GM21423 (cell line): ENCODE data around the gene FLNB.
"Not testable (repeated sequence)": the region's sequence is repeated elsewhere in the genome, so short reads cannot be mapped to it uniquely, and the experiment has no call there.

Experiments
- ATAC-seq: cut with Tn5 transposase; IDR thresholded peaks from one replicate; pipeline ENCODE4 v1.9.1; 2021; ENCODE audit warnings: mild to moderate bottlenecking, moderate library complexity; ENCODE audit not compliant: unreplicated experiment

The FLNB gene

DNA sequence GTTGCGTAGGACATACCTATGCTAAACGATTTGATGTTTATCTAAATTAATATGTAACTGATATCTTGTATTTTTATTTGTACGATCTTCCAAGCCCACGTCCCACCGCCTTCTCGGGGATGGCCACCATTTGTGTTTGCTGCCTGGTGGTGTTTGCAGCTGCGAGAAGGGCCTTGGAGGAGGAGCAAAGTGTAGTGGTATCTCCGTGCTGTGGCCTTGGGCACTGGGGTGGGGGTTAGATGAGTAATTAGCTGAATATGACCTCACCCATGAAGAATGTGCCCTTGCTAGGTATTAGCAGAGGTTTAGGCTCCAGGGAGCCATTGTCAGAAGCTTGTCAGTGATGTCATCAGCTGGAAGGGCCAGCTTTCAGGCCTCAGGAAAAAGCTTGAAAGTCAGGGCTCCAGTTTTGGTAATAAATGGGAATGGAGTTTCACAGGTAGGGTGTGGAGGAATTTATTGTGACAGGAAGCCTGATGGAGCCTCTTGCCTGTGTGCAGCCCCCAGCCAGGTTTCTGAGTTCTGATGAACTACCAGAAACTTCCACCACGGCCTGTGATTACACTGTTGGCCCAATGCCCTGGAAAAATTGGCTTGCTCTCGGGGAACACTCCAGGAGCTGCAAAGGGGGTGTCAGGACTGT is 41.0 kb downstream of the FLNB start:
- no peak for ATAC-seq

GRCh38 chr3:58051196-58051595 is 43.0 kb downstream of the FLNB start:
- no peak for ATAC-seq

GRCh38 chr3:58051658-58052261 is 43.5 kb downstream of the FLNB start:
- ATAC-seq: not testable (repeated sequence)

GRCh38 chr3:58052373-58053273 is 44.4 kb downstream of the FLNB start:
- ATAC-seq: peak; percentile 48

DNA sequence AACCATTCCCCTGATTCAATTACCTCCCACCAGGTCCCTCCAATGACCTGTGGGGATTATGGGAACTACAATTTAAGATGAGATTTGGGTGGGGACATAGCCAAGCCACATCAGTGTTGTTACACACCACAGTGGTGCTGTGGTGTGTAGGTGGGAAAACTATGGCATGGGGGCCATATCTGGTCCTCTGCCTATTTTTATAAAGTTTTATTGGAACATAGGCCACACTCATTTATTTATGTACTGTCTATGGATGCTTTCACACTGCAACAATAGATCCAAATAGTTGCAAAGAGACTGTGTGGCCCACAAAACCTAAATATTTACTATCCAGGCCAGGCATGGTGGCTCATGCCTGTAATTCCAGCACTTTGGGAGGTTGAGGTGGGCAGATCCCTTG is 46.4 kb downstream of the FLNB start:
- ATAC-seq: no peak

GRCh38 chr3:58055314-58055713 is 47.1 kb downstream of the FLNB start:
- ATAC-seq: no peak

DNA sequence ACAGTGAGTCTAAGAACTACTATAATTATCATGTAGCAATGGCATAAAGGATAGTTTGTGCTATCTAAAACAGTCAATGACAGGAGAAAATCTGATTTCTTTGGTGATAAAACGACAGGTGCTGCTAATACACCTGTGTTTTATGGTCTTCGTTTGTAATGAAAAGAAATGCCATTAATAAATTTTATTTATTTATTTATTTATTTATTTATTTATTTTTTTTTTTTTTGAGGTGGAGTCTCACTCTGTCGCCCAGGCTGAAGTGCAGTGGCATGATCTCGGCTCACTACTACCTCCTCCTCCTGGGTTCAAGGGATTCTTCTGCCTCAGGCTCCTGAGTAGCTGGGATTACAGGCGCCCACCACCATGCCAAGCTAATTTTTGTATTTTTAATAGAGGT is 47.7 kb downstream of the FLNB start:
- not testable (repeated sequence) for ATAC-seq

DNA sequence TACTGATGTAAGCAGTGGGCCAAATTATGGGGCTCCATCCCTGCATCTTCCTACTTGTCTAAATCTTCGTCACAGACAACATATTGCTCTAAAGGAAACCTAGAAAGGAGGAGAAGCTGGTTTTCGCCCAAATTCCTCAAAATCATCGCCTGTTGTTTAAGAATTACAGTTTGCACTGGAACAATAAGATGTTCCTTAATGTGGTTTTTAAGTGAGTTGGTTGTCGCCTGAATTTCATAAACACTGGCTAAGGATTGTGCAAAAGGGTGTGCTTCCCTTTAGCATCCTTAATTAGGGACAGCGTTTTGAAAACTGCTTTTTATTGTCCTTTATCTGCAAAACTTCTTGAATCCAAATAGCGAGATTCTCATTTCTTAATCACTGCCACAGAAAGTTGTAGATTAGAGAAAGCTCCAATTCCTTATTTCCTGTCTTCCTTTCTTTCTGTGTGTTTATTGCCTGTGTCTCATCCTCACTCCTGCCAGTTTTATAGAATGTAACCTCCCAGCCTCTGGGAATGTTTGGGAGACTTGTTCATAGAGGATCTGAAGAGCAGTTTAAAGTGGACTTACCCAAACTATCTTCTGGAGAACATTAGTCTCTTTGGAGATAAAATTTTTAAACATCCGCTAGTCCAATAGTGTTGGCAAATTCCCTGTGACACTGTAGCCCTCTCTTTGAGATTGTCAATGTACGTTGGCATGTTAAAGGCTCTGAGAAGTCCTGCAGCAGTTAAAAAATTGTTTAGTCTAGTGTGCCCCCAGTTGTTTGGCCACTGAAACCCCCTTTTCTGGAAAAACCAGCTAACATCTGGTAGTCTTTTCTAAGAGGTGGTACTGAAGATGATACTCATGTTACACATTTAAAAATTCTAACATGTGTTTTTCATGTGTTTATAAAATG is 50.4 kb downstream of the FLNB start:
- no peak for ATAC-seq

GRCh38 chr3:58059349-58060321 is 51.4 kb downstream of the FLNB start:
- no peak for ATAC-seq

DNA sequence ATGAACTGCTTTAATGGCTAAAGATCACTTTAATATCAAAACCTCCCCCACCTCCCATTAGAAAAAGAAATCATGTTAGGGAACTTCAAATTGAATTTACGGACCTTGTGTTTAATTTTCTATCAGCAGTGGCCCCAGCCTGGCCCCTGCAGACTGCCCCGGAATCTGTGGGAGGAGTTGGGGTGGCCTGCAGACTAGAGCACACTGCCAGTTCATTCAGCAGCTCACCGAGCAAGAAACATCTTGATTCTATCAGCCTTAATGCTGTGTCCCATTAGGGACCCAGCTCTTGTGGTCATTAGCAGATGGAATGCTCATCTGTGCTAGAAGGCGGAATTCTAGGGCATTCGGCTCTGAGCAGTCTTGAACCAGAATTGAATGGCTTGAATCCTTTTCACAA is 54.2 kb downstream of the FLNB start:
- no peak for ATAC-seq

GRCh38 chr3:58063022-58063815 is 55.0 kb downstream of the FLNB start:
- ATAC-seq: no peak

- ATAC-seq: no peak
Observed at GRCh38 chr3:58064923-58065638, 56.9 kb downstream of the FLNB start.

DNA sequence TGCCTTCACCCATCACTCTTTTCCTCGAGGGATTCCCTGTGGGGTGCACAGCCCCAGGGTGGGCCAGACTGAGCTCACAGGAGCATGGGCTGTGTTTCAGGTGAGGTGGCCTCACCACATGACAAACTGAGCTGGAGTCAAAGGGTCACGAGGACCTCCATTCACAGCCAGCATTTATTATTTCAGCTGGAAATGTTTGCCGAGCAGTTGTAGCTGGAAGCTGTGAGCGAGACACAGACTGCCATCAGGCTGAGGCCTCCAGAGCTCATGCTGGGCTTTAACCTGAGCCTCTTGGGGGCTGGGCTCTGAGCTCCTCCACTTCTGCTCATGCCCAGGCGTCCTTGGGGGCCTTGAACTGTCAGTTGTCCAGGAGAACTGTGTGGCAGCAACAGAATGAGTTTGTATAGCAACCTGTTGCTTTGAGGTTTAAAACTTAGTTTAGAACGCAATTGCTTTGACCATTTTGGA is 57.5 kb downstream of the FLNB start:
- ATAC-seq: no peak

GRCh38 chr3:58066842-58067241 is 58.6 kb downstream of the FLNB start:
- ATAC-seq: no peak

DNA sequence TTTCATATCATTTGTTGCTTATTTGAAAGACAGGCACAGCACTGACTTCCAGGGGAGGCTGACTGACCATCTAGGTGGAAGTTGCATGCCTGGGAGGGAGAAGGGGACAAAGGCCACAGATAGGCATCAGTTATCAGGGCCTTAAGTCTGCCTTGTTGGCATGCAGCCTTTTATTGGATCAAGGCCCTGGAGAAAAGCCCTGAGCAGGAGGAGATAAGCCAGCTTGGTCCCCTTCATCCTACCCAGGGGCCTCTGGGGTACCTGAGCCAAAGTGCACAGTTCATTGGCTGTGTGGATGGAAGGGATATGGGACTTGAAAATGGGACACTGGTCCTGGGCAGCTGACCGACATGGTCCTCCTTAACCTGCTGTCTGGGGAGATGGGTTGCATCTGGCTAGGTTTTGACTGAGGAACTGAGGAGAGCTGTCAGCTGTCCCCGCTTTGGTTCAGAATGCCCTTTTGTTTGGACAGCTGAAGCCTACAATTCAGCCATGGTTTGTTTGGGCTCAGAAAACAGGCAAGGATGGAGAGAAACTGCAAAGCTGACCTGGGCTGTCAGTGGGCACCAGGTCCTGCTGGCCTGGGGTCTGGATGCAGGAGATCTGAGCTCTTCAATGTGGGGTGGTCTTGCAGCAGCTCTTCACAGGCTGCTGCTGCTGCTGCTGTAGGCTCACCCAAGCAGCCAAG is 60.0 kb downstream of the FLNB start:
- ATAC-seq: no peak

- ATAC-seq: no peak
Observed at GRCh38 chr3:58071480-58071971, 63.3 kb downstream of the FLNB start.

DNA sequence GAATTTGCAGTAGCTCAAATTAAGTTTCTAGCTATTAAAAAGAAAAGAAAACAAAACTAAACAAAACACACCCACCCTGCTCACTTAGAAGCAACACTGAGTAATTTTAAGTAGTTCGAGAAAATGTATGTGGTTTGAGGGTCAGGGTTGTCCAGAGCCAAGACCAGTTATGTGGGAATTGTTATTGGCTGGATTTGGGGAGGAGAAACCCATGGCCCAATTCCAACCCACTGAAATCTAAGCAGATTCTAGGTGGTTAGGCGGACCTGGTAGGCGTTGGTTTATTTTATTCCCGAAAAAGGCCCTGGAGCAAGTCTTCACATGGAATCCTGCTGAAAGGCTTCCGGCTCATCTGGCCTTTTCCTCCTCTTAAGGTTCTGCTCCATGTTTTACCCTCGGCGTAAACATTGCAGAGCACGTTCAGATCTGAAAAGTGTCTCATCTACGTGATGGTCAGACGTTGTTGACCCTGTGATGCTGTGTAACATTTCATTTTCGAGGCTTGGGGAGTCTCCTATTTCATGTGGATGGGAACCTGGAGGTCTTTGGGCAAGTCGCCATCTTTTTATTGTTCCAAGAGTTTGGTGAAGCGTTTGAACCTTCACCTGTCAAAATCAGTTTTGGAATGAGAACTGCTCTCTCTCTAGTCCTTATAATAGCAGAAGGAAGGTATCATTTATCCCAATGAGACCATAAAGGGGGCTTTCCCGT is 64.0 kb downstream of the FLNB start:
- ATAC-seq: no peak
